Measurements from ENCODE around the gene HSFX1.
"Not testable (repeated sequence)": the region's sequence is repeated elsewhere in the genome, so short reads cannot be mapped to it uniquely, and the experiment has no call there.

Gene HSFX1

GRCh38 chrX:149773768-149774167 is at the start of gene HSFX1:
TSS of gene HSFX1 (plus strand) at chrX:149774068. CDS start at chrX:149774682, 614 bp downstream.
- DNase-seq = not testable (repeated sequence)

GRCh38 chrX:149727308-149727707 is 46.6 kb upstream of the HSFX1 start:
- not testable (repeated sequence) for DNase-seq

- not testable (repeated sequence) for DNase-seq
Measured at GRCh38 chrX:149742269-149742668, 31.6 kb upstream of the HSFX1 start.

- not testable (repeated sequence) for DNase-seq
Measured at GRCh38 chrX:149746390-149747007, 27.4 kb upstream of the HSFX1 start.

- no peak for DNase-seq
Measured at GRCh38 chrX:149757206-149758067, 16.4 kb upstream of the HSFX1 start.

- DNase-seq = no peak
Measured at GRCh38 chrX:149758068-149758714, 15.7 kb upstream of the HSFX1 start.

- DNase-seq = not testable (repeated sequence)
Measured at GRCh38 chrX:149758715-149759078, 15.2 kb upstream of the HSFX1 start.

- no peak for DNase-seq
Measured at GRCh38 chrX:149759824-149760223, 14.0 kb upstream of the HSFX1 start.

- DNase-seq = no peak
Measured at GRCh38 chrX:149760965-149761364, 12.9 kb upstream of the HSFX1 start.

- DNase-seq = not testable (repeated sequence)
Measured at GRCh38 chrX:149761858-149762674, 11.8 kb upstream of the HSFX1 start.

GRCh38 chrX:149762696-149763614 is 10.9 kb upstream of the HSFX1 start:
- DNase-seq = no peak

- not testable (repeated sequence) for DNase-seq
Measured at GRCh38 chrX:149770344-149770743, 3.5 kb upstream of the HSFX1 start.

GRCh38 chrX:149773026-149773425 is 842 bp upstream of the HSFX1 start:
- not testable (repeated sequence) for DNase-seq

GRCh38 chrX:149777999-149778398 is 4.1 kb downstream of the HSFX1 start:
- DNase-seq = not testable (repeated sequence)

- not testable (repeated sequence) for DNase-seq
Measured at GRCh38 chrX:149781727-149782126, 7.9 kb downstream of the HSFX1 start, which contains the start of gene MAGEA9. TSS of gene MAGEA9 (plus strand) at chrX:149781930. CDS start at chrX:149786211, 4,281 bp downstream.

- DNase-seq = not testable (repeated sequence)
Measured at GRCh38 chrX:149795531-149795930, 21.7 kb downstream of the HSFX1 start.

GRCh38 chrX:149799095-149799714 is 25.3 kb downstream of the HSFX1 start:
- no peak for DNase-seq

- DNase-seq = no peak
Measured at GRCh38 chrX:149799938-149800337, 26.1 kb downstream of the HSFX1 start.

- DNase-seq = no peak
Measured at GRCh38 chrX:149803458-149804062, 29.7 kb downstream of the HSFX1 start.

- no peak for DNase-seq
Measured at GRCh38 chrX:149804102-149804501, 30.2 kb downstream of the HSFX1 start.

All from stimulated activated CD4-positive, alpha-beta T cell treated with anti-CD3 and anti-CD28 coated beads, Interleukin-15, amount 100 ng/mL, for 24 hours (primary cell).